ENCODE measurements around the gene SLC30A2.

SLC30A2 gene

DNA sequence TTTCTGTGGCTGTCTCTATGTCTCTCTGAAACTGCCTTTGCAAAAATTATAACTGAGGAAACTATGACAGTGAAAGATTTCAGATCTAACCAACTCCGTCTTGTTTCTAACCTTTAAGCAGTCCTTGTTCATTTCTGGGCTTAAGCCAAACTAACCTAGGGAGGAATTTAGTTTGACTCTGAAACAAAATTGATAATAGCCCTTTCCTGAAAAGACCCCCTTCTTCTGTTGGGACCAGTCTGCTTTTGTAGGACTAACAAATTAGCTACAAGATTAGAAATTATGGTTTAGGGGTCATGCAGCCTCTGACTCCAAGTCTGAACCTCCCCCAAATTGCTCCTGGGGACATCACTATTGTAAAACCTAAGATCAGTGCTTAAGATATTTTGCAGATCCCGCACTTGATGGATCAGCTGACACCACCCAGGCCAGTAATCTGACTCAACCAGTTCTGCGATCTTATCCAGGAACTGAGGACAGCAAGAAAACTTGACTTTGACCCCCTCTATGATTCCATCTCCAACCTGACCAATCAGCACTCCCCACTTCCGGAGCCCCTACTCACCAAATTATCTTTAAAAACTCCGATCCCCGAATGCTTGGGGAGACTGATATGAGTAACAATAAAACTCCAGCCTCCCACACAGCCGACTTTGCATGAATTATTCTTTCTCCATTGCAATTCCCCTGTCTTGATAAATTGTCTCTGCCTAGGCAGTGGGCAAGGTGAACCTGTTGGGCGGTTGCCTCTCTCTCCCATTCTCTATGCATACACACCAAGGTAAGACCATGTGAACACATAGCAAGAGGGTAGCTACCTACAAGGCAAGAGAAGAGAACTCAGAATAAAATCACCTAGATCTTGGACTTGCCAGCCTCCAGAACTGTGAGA, 32.6 kb upstream of the SLC30A2 start (continued):
- TF ChIP-seq, protein P1, sequence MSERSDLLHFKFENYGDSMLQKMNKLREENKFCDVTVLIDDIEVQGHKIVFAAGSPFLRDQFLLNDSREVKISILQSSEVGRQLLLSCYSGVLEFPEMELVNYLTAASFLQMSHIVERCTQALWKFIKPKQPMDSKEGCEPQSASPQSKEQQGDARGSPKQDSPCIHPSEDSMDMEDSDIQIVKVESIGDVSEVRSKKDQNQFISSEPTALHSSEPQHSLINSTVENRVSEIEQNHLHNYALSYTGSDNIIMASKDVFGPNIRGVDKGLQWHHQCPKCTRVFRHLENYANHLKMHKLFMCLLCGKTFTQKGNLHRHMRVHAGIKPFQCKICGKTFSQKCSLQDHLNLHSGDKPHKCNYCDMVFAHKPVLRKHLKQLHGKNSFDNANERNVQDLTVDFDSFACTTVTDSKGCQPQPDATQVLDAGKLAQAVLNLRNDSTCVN (tag by site-specific recombination; optimal IDR thresholded peaks at IDR 0.05), result no peak

- Histone ChIP-seq H3K4me3 (ENCODE audit: low read depth, low read length) (no peak overlapping the region), H3K4me1 (ENCODE audit: control insufficient read depth, insufficient read depth, low read length) (no peaks in the 10 kb centered on the region), H3K9me3 (ENCODE audit: control insufficient read depth, insufficient read depth, low read depth, low read length) (no peaks in the 10 kb centered on the region), H3K36me3 (ENCODE audit: control insufficient read depth in 2 of 2, insufficient read depth in 1 of 2, low read length in 2 of 2) (no peaks in the 10 kb centered on the region), H3K27ac (ENCODE audit: extremely low read depth, low read depth, low read length) (no peak overlapping the region)
- CTCF ChIA-PET, result interaction anchor here (1.2 to 1.6 kb wide), 3 partner anchors 8 to 157 kb away, joined by 3 to 5 read pairs (median 3); partner anchors contain the start of gene CEP85
- POLR2A ChIA-PET, result no interaction called here
- TF ChIP-seq, protein P2, sequence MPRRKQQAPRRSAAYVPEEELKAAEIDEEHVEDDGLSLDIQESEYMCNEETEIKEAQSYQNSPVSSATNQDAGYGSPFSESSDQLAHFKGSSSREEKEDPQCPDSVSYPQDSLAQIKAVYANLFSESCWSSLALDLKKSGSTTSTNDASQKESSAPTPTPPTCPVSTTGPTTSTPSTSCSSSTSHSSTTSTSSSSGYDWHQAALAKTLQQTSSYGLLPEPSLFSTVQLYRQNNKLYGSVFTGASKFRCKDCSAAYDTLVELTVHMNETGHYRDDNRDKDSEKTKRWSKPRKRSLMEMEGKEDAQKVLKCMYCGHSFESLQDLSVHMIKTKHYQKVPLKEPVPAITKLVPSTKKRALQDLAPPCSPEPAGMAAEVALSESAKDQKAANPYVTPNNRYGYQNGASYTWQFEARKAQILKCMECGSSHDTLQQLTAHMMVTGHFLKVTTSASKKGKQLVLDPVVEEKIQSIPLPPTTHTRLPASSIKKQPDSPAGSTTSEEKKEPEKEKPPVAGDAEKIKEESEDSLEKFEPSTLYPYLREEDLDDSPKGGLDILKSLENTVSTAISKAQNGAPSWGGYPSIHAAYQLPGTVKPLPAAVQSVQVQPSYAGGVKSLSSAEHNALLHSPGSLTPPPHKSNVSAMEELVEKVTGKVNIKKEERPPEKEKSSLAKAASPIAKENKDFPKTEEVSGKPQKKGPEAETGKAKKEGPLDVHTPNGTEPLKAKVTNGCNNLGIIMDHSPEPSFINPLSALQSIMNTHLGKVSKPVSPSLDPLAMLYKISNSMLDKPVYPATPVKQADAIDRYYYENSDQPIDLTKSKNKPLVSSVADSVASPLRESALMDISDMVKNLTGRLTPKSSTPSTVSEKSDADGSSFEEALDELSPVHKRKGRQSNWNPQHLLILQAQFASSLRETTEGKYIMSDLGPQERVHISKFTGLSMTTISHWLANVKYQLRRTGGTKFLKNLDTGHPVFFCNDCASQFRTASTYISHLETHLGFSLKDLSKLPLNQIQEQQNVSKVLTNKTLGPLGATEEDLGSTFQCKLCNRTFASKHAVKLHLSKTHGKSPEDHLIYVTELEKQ (tag by site-specific recombination; IDR thresholded peaks at IDR 0.05; ENCODE audit: borderline replicate concordance), result no peak
- TF ChIP-seq ZNF654 (tag by site-specific recombination; IDR thresholded peaks at IDR 0.05; ENCODE audit: low read depth) (no peak), ZBTB21 (tag by site-specific recombination; IDR thresholded peaks at IDR 0.05) (no peak), ZNF24 (tag by site-specific recombination; IDR thresholded peaks at IDR 0.05) (no peak), ZNF658 (tag by site-specific recombination; IDR thresholded peaks at IDR 0.05) (no peak), FEZF1 (tag by site-specific recombination; IDR thresholded peaks at IDR 0.05) (no peak), ZNF777 (tag by site-specific recombination; IDR thresholded peaks at IDR 0.05; ENCODE audit: borderline replicate concordance) (no peak), ZNF600 (tag by site-specific recombination; IDR thresholded peaks at IDR 0.05) (no peak), PRDM1 (tag by site-specific recombination; IDR thresholded peaks at IDR 0.05) (no peak), ZNF596 (tag by site-specific recombination; IDR thresholded peaks at IDR 0.05) (no peak), MZF1 (tag by site-specific recombination; IDR thresholded peaks at IDR 0.05; ENCODE audit: borderline replicate concordance) (no peak), YY2 (tag by site-specific recombination; IDR thresholded peaks at IDR 0.05) (no peak), ZNF677 (tag by site-specific recombination; IDR thresholded peaks at IDR 0.05) (no peak)
These were observed 31.6 kb upstream of the SLC30A2 start for GRCh38 chr1:26077524-26077923.

- Histone ChIP-seq H3K27ac (ENCODE audit: extremely low read depth, low read depth, low read length) (no peak overlapping the region), H3K4me1 (ENCODE audit: control insufficient read depth, insufficient read depth, low read length) (no peaks in the 10 kb centered on the region), H3K36me3 (ENCODE audit: control insufficient read depth in 2 of 2, insufficient read depth in 1 of 2, low read length in 2 of 2) (no peaks in the 10 kb centered on the region), H3K9me3 (ENCODE audit: control insufficient read depth, insufficient read depth, low read depth, low read length) (no peaks in the 10 kb centered on the region), H3K4me3 (ENCODE audit: low read depth, low read length) (no peak overlapping the region)
- ChIA-PET POLR2A (no interaction called here), CTCF (no interaction called here)
- no peak for TF ChIP-seq SALL2 (tag by site-specific recombination; IDR thresholded peaks at IDR 0.05; ENCODE audit: borderline replicate concordance)
These were observed 29.7 kb upstream of the SLC30A2 start for GRCh38 chr1:26075421-26076144.
